H1 (cell line): ENCODE measurements around the gene TPD52L2. TPM values are rescaled to one million over a fixed set of nuclear protein-coding genes. Genes with fewer than 3 reads are reported as not detected.
A peak's percentile ranks its signal among the peaks of the same experiment; 100 is the strongest.

ENCODE experiments used
- CTCF ChIA-PET: fragments of 300-600 bp; sonication (Branson Sonifier 250); formaldehyde crosslinking; loops from one replicate; lab custom pipeline; 2021; ENCODE audit not compliant: partially characterized antibody; lab: Charles Lee
- POLR2A ChIA-PET: fragments of 300-600 bp; sonication (Branson Sonifier 250); formaldehyde crosslinking; loops from one replicate; lab custom pipeline; 2021; ENCODE audit warnings: inconsistent platforms; ENCODE audit not compliant: partially characterized antibody; lab: Charles Lee
- DNase-seq, 2 experiments: peaks; one replicate each; pipeline versions ENCODE4 v3.0.0 to v3.0.0-alpha.2; 2010 to 2022; ENCODE audit warnings: low spot score in 2 of 2, low read depth in 1 of 2, mixed read lengths in 1 of 2
- FAIRE-seq: peaks from 2 replicates; lab custom pipeline; 2011; peaks lifted over from hg19 to GRCh38; lab: Jason Lieb, UNC
- H2AFZ ChIP-seq: 2 replicates; pipeline ENCODE4 v1.8.1; 2012; ENCODE audit warnings: low read length, inconsistent platforms
- H2AK5ac ChIP-seq: 2 replicates; pipeline ENCODE4 v1.6.1; 2013; ENCODE audit warnings: low read depth, low read length
- H2BK120ac ChIP-seq: replicated peaks from 2 replicates; pipeline ENCODE3; 2013; ENCODE audit warnings: low read depth, low read length, inconsistent platforms
- H2BK12ac ChIP-seq: 2 replicates; pipeline ENCODE4 v1.6.1; 2013; ENCODE audit warnings: low read depth, low read length
- H2BK15ac ChIP-seq: 2 replicates; pipeline ENCODE4 v1.6.1; 2013; ENCODE audit warnings: low read length
- H2BK20ac ChIP-seq: 2 replicates; pipeline ENCODE4 v1.6.1; 2013; ENCODE audit warnings: low read length
- H2BK5ac ChIP-seq: 2 replicates; pipeline ENCODE4 v1.6.1; 2013; ENCODE audit warnings: low read depth, low read length
- H3K14ac ChIP-seq: 2 replicates; pipeline ENCODE4 v1.6.1; 2013; ENCODE audit warnings: inconsistent platforms; ENCODE audit not compliant: insufficient read length
- H3K18ac ChIP-seq: 2 replicates; pipeline ENCODE4 v1.6.1; 2013; ENCODE audit warnings: low read length; ENCODE audit errors: extremely low read depth
- H3K23ac ChIP-seq: 2 replicates; pipeline ENCODE4 v1.6.1; 2013; ENCODE audit warnings: inconsistent platforms; ENCODE audit not compliant: insufficient read length
- H3K23me2 ChIP-seq: 2 replicates; pipeline ENCODE4 v1.6.1; 2013; ENCODE audit warnings: low read depth, low read length
- H3K27ac ChIP-seq: 2 replicates; pipeline ENCODE4 v1.6.1; 2011; ENCODE audit warnings: low read depth, low read length, inconsistent platforms
- H3K27me3 ChIP-seq, 4 experiments: replicated peaks in 1 of 4; 1 replicate in 1 of 4; 2 replicates in 3 of 4; pipeline versions ENCODE4 v1.6.1 to v1.8.1; 2011 to 2013; ENCODE audit warnings: low read length in 3 of 4, mild to moderate bottlenecking in 3 of 4, inconsistent platforms in 2 of 4, mixed read lengths in 2 of 4, moderate library complexity in 1 of 4; ENCODE audit not compliant: control insufficient read depth in 3 of 4, insufficient read depth in 3 of 4; ENCODE audit errors: extremely low read depth in 1 of 4
- H3K36me3 ChIP-seq, 4 experiments: 2 replicates each; pipeline versions ENCODE4 v1.6.1 to v1.8.1; 2011 to 2013; ENCODE audit warnings: mild to moderate bottlenecking in 4 of 4, low read length in 3 of 4, moderate library complexity in 2 of 4, control low read depth in 1 of 4, inconsistent platforms in 1 of 4; ENCODE audit not compliant: insufficient read depth in 4 of 4, control insufficient read depth in 2 of 4
- H3K4ac ChIP-seq: replicated peaks from 2 replicates; pipeline ENCODE3; 2013; ENCODE audit warnings: low read length, low read depth, mixed read lengths, inconsistent platforms; ENCODE audit not compliant: insufficient read length
- H3K4me1 ChIP-seq, 4 experiments: replicated peaks in 1 of 4; 1 replicate in 1 of 4; 2 replicates in 3 of 4; pipeline versions ENCODE4 v1.6.1 to v1.8.1; 2011 to 2013; ENCODE audit warnings: low read length in 3 of 4, inconsistent platforms in 2 of 4, mixed read lengths in 1 of 4; ENCODE audit not compliant: insufficient read depth in 4 of 4, control insufficient read depth in 3 of 4
- H3K4me2 ChIP-seq, 2 experiments: 2 replicates each; pipeline versions ENCODE4 v1.6.1 to v1.8.1; 2011 to 2013; ENCODE audit warnings: low read depth in 2 of 2, low read length in 2 of 2, control low read depth in 1 of 2, inconsistent platforms in 1 of 2, mild to moderate bottlenecking in 1 of 2; ENCODE audit not compliant: insufficient read depth in 1 of 2
- H3K4me3 ChIP-seq, 4 experiments: fragments of 200-600, 300-600 bp in 1 of 4; sonication (generic), shearing (Covaris generic), sonication (Bioruptor Twin) in 1 of 4; 2 replicates each; pipeline versions ENCODE4 v1.5.1 to v1.8.1; 2011 to 2016; ENCODE audit warnings: low read length in 4 of 4, low read depth in 3 of 4, control low read depth in 2 of 4, inconsistent platforms in 2 of 4, mild to moderate bottlenecking in 2 of 4, mixed read lengths in 1 of 4, moderate library complexity in 1 of 4; ENCODE audit not compliant: insufficient read depth in 2 of 4; ENCODE audit errors: extremely low read depth in 1 of 4
- H3K56ac ChIP-seq: replicated peaks from 2 replicates; pipeline ENCODE3; 2013; ENCODE audit warnings: low read depth, mild to moderate bottlenecking, mixed read lengths, low read length, inconsistent platforms; ENCODE audit not compliant: insufficient read length
- H3K79me1 ChIP-seq: 2 replicates; pipeline ENCODE4 v1.6.1; 2013; ENCODE audit warnings: low read depth, low read length, control low read depth
- H3K79me2 ChIP-seq, 2 experiments: 2 replicates each; pipeline versions ENCODE4 v1.6.1 to v1.8.1; 2012 to 2013; ENCODE audit warnings: low read length in 2 of 2, mild to moderate bottlenecking in 2 of 2, inconsistent platforms in 1 of 2; ENCODE audit not compliant: insufficient read depth in 2 of 2, control insufficient read depth in 1 of 2
- H3K9ac ChIP-seq, 4 experiments: replicated peaks in 1 of 4; 1 replicate in 1 of 4; 2 replicates in 3 of 4; pipeline versions ENCODE4 v1.6.1 to v1.8.1; 2011 to 2013; ENCODE audit warnings: low read depth in 3 of 4, low read length in 3 of 4, control low read depth in 2 of 4, mild to moderate bottlenecking in 2 of 4, moderate library complexity in 2 of 4, inconsistent platforms in 1 of 4; ENCODE audit errors: extremely low read depth in 1 of 4
- H3K9me3 ChIP-seq, 2 experiments: 2 replicates each; pipeline versions ENCODE4 v1.6.1 to v1.8.1; 2012 to 2013; ENCODE audit warnings: mild to moderate bottlenecking in 2 of 2, moderate library complexity in 2 of 2, control low read depth in 1 of 2, inconsistent platforms in 1 of 2, low read depth in 1 of 2, low read length in 1 of 2, mixed read lengths in 1 of 2; ENCODE audit not compliant: insufficient read depth in 2 of 2
- H4K20me1 ChIP-seq, 2 experiments: replicated peaks in 1 of 2; 2 replicates each; pipeline versions ENCODE3 to v1.8.1; 2011 to 2013; ENCODE audit warnings: inconsistent platforms in 2 of 2, low read length in 2 of 2, mild to moderate bottlenecking in 1 of 2; ENCODE audit not compliant: insufficient read depth in 2 of 2, control insufficient read depth in 1 of 2
- H4K5ac ChIP-seq: 2 replicates; pipeline ENCODE4 v1.6.1; 2013; ENCODE audit warnings: low read length, low read depth, mixed read lengths, inconsistent platforms; ENCODE audit not compliant: insufficient read length
- H4K8ac ChIP-seq: 2 replicates; pipeline ENCODE4 v1.8.0; 2013; ENCODE audit warnings: mild to moderate bottlenecking, moderate library complexity, low read length, inconsistent platforms; ENCODE audit not compliant: insufficient read depth; ENCODE audit errors: extremely low read depth
- H4K91ac ChIP-seq: replicated peaks from 2 replicates; pipeline ENCODE3; 2013; ENCODE audit warnings: low read length, mixed read lengths, inconsistent platforms; ENCODE audit not compliant: insufficient read length
- WGBS, 2 experiments: shearing (Covaris generic) in 1 of 2; methylation state at CpG; one replicate each; pipeline versions ENCODE4 v1.1.6 to v1.1.7; 2013 to 2015; ENCODE audit warnings: low lambda C conversion rate in 2 of 2, mixed read lengths in 2 of 2, inconsistent platforms in 1 of 2, low coverage in 1 of 2, missing lambda C conversion rate in 1 of 2; ENCODE audit not compliant: insufficient replicate concordance in 2 of 2, insufficient coverage in 1 of 2, insufficient read length in 1 of 2; ENCODE audit errors: extremely low coverage in 1 of 2, missing lambda C conversion rate in 1 of 2; 5-methylcytosine and 5-hydroxymethylcytosine counted together
- polyA plus RNA-seq, 7 experiments: library from polyadenylated mRNA; depleted of rRNA in 3 of 7; stranded (reverse) in 5 of 7; unstranded in 2 of 7; fragments of >200 nt in 5 of 7; fragments of 200-250 nt in 2 of 7; gene quantifications; 1 replicate in 5 of 7; 2 replicates in 1 of 7; 4 replicates in 1 of 7; pipeline versions ENCODE4 v1.2.1 to v1.2.3, GENCODE V29; 2011 to 2013; ENCODE audit warnings: missing spikeins in 2 of 7, mixed read lengths in 2 of 7
- total RNA-seq: library from RNA; stranded (reverse); fragmentation: NEBNext Ultra II Directional; extraction: Animal tissue kit (Norgen Biotek cat#: 25700); gene quantifications from 2 replicates; pipeline ENCODE4 v1.2.1, GENCODE V29; 2021

The TPD52L2 gene
- total and polyA plus RNA-seq, 2 of the 8 experiments (the other 6 are each of a cell fraction or from before 2014, with no cell fraction given) = 77.1 to 80.2 TPM

DNA sequence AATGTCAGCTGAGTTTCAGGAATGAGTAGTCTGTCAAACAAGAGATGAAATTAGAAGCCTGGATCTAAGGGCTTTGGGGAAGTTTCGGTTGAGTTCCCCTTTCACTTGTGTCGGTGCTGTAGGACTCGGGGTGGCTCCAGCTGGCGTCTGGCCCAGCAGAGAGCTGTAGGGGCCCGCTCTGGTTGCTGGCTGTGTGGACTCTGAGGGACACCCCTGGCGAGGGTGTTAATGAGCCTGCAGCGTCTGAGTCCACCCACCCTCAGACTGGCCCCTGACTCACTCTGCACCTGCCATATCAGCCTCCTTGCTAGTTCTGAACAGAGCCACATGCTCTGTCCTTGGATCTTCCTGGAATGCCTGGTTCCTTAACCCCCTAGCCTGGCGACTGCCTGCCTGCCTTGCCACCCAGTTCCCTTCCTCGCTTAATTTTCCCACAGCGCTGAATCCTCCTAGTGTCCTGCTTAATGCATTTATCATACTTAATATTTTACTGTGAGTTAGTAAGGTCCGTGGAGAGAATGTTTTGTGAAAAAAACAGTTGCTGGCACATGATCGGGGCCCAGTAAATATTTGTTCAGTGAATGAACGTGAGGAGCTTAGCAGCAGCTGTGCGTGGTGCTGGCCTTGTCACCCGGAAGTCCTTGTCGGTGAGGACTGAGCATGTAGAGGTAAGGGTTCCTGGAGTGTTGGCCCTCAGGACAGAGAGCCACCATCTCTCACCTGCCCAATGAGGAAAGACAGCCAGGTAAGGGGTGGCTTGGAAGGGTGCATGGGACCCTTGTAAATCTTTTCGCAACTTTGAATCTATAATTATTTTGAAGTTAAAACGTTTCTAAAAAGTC, 31.4 kb downstream of the TPD52L2 start:
- Histone ChIP-seq H3K23me2 (peaks cover 3% of the 10 kb centered on the region; the same call in 1 of the 2 replicates), H3K36me3 (peaks cover 0 to under 1% (median 0%) of the 10 kb centered on the region in 4 experiments; a peak in 1 of 8 replicates), H3K18ac (no peak overlapping the region), H3K9ac (no peak overlapping the region; a peak in 1 of 7 replicates), H3K14ac (no peak overlapping the region), H3K27ac (no peak overlapping the region), H2BK15ac (no peak overlapping the region), H3K4me3 (peak overlapping the region; percentile 11 to 85 (median 56); a peak in 5 of 8 replicates), H4K5ac (no peak overlapping the region), H3K4ac (no peak overlapping the region), H4K20me1 (peaks cover 6 to 15% of the 10 kb centered on the region in 2 experiments), H3K56ac (no peak overlapping the region), H3K79me1 (peaks cover 18% of the 10 kb centered on the region; the same call in 1 of the 2 replicates), H4K8ac (no peak overlapping the region), H4K91ac (no peak overlapping the region), H3K27me3 (no peaks in the 10 kb centered on the region), H2BK5ac (no peak overlapping the region), H3K4me2 (peak overlapping the region; percentile 33 to 68), H2AK5ac (no peak overlapping the region), H3K79me2 (peaks cover 3 to 46% of the 10 kb centered on the region in 2 experiments; a peak in 2 of 4 replicates), H2BK12ac (no peak overlapping the region), H2BK20ac (no peak overlapping the region), H3K9me3 (no peaks in the 10 kb centered on the region), H2AFZ (no peak overlapping the region), H2BK120ac (no peak overlapping the region), H3K23ac (no peak overlapping the region), H3K4me1 (peaks cover 0 to 6% (median 4%) of the 10 kb centered on the region in 4 experiments; a peak in 4 of 7 replicates)
- ChIA-PET CTCF (interaction anchor here (0.6 to 4.5 kb wide), 8 partner anchors 10 to 141 kb away, joined by 3 to 12 read pairs (median 8); partner anchors contain the start of gene UCKL1), POLR2A (interaction anchor here (1.2 to 4.4 kb wide), 3 partner anchors 28 to 84 kb away, joined by 3 to 23 read pairs (median 3); partner anchors contain the start of gene TPD52L2)
- DNase-seq (no peak), FAIRE-seq (no peak)
- 73% methylated on average over 18 of the region's 18 CpGs; no CpG with 5 or more reads in 1 of the 2 experiments for WGBS, 2 experiments
